SK-N-SH treated with all-trans-retinoic acid at 6 μM for 48 hours (cell line): Measurements from ENCODE around the gene TESMIN.

ENCODE experiments used
- ARNTL ChIP-seq: fragments of 450-650 bp; formaldehyde crosslinking; IDR thresholded peaks from 2 replicates; pipeline ENCODE4 v1.5.0; 2020; ENCODE audit warnings: low read depth, mild to moderate bottlenecking, moderate library complexity, borderline replicate concordance
- ESRRG ChIP-seq: fragments of 250-450 bp; sonication (Bioruptor Pico); IDR thresholded peaks from 2 replicates; pipeline ENCODE4 v1.6.1; 2021; ENCODE audit warnings: mild to moderate bottlenecking
- GLIS3 ChIP-seq: fragments of 250-450 bp; sonication (Bioruptor Pico); IDR thresholded peaks from 2 replicates; pipeline ENCODE4 v1.5.0; 2020; ENCODE audit warnings: mild to moderate bottlenecking, moderate library complexity
- ISL1 ChIP-seq: fragments of 250-450 bp; sonication (Bioruptor Pico); IDR thresholded peaks from 2 replicates; pipeline ENCODE4 v2.1.2; 2022; ENCODE audit warnings: mild to moderate bottlenecking, moderate library complexity
- OSR1 ChIP-seq: fragments of 250-450 bp; sonication (Bioruptor Pico); IDR thresholded peaks from 2 replicates; pipeline ENCODE4 v1.8.0; 2022; ENCODE audit warnings: moderate library complexity, mild to moderate bottlenecking, inconsistent platforms
- PPARA ChIP-seq: fragments of 250-450 bp; sonication (Bioruptor Pico); IDR thresholded peaks from 2 replicates; pipeline ENCODE4 v1.5.0; 2020; ENCODE audit warnings: mild to moderate bottlenecking, borderline replicate concordance
- RARB ChIP-seq: fragments of 250-450 bp; sonication (Bioruptor Pico); IDR thresholded peaks from 2 replicates; pipeline ENCODE4 v1.8.0; 2021; ENCODE audit warnings: mild to moderate bottlenecking, moderate library complexity
- SNAI2 ChIP-seq: fragments of 250-450 bp; sonication (Bioruptor Pico); IDR thresholded peaks from 2 replicates; pipeline ENCODE4 v1.5.0; 2020; ENCODE audit warnings: mild to moderate bottlenecking, moderate library complexity
- TOX ChIP-seq: fragments of 250-450 bp; sonication (Bioruptor Pico); IDR thresholded peaks from 2 replicates; pipeline ENCODE4 v1.8.0; 2021; ENCODE audit warnings: mild to moderate bottlenecking, moderate library complexity, borderline replicate concordance
- ZFP3 ChIP-seq: fragments of 250-450 bp; sonication (Bioruptor Pico); IDR thresholded peaks from 2 replicates; pipeline ENCODE4 v1.5.0; 2020; ENCODE audit warnings: mild to moderate bottlenecking, moderate library complexity
- ZFP30 ChIP-seq: fragments of 450-650 bp; formaldehyde crosslinking; IDR thresholded peaks from 2 replicates; pipeline ENCODE4 v1.5.0; 2022; ENCODE audit warnings: mild to moderate bottlenecking, moderate library complexity
- ZNF70 ChIP-seq: fragments of 450-650 bp; formaldehyde crosslinking; IDR thresholded peaks from 2 replicates; pipeline ENCODE4 v1.5.0; 2020; ENCODE audit warnings: mild to moderate bottlenecking, moderate library complexity
- TF ChIP-seq, protein P1 (sequence below): fragments of 250-450 bp; sonication (Bioruptor Pico); IDR thresholded peaks from 2 replicates; pipeline ENCODE4 v1.5.1; 2021; ENCODE audit warnings: mild to moderate bottlenecking, moderate library complexity
- TF ChIP-seq, protein P2 (sequence below): fragments of 250-450 bp; sonication (Bioruptor Pico); IDR thresholded peaks from 2 replicates; pipeline ENCODE4 v1.5.1; 2020; ENCODE audit warnings: low read depth, mild to moderate bottlenecking, moderate library complexity

DNA sequence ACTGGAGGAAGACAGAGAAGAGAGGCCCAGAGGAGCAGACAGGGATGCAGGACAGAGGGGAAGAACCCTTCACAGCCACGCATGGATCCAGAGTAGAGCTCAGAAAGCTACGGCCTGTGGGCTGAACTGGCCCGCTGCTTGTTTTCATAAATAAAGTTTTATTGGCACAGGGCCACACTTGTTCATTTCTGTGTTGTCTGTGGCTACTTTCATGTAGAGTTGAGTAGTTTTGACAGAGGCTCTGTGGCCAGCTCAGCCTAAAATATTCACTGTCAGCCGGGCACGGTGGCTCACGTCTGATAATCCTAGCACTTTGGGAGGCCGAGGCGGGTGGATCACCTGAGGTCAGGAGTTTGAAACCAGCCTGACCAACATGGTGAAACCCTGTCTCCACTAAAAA, 93.2 kb downstream of the TESMIN start:
- TF ChIP-seq ISL1 (CRISPR knock-in tag) (no peak), TOX (CRISPR knock-in tag) (no peak), ZNF70 (CRISPR knock-in tag) (no peak), OSR1 (CRISPR knock-in tag) (no peak), RARB (CRISPR knock-in tag) (no peak), ZFP30 (no peak), ZFP3 (CRISPR knock-in tag) (no peak), PPARA (no peak), ESRRG (CRISPR knock-in tag) (no peak), GLIS3 (CRISPR knock-in tag) (no peak), ARNTL (no peak), SNAI2 (CRISPR knock-in tag) (no peak)
- TF ChIP-seq, protein P1, sequence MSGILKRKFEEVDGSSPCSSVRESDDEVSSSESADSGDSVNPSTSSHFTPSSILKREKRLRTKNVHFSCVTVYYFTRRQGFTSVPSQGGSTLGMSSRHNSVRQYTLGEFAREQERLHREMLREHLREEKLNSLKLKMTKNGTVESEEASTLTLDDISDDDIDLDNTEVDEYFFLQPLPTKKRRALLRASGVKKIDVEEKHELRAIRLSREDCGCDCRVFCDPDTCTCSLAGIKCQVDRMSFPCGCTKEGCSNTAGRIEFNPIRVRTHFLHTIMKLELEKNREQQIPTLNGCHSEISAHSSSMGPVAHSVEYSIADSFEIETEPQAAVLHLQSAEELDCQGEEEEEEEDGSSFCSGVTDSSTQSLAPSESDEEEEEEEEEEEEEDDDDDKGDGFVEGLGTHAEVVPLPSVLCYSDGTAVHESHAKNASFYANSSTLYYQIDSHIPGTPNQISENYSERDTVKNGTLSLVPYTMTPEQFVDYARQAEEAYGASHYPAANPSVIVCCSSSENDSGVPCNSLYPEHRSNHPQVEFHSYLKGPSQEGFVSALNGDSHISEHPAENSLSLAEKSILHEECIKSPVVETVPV (CRISPR knock-in tag) = no peak
- TF ChIP-seq, protein P2, sequence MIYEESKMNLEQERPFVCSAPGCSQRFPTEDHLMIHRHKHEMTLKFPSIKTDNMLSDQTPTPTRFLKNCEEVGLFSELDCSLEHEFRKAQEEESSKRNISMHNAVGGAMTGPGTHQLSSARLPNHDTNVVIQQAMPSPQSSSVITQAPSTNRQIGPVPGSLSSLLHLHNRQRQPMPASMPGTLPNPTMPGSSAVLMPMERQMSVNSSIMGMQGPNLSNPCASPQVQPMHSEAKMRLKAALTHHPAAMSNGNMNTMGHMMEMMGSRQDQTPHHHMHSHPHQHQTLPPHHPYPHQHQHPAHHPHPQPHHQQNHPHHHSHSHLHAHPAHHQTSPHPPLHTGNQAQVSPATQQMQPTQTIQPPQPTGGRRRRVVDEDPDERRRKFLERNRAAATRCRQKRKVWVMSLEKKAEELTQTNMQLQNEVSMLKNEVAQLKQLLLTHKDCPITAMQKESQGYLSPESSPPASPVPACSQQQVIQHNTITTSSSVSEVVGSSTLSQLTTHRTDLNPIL (CRISPR knock-in tag) = no peak
